HepG2 (cell line): ENCODE results near the gene PSD. TPM values are rescaled to one million over a fixed set of nuclear protein-coding genes. Genes with fewer than 3 reads are reported as not detected.
A peak's percentile ranks its signal among the peaks of the same experiment; 100 is the strongest.

Experiments used
- GATA4 ChIP-seq: sonication (generic); IDR thresholded peaks from 2 replicates; pipeline ENCODE4 v1.6.1; 2016; ENCODE audit warnings: antibody characterized with exemption, low read depth, borderline replicate concordance
- HMG20A ChIP-seq: IDR thresholded peaks from 2 replicates; pipeline ENCODE4 v1.6.1; 2016; ENCODE audit warnings: borderline replicate concordance
- MBD4 ChIP-seq: IDR thresholded peaks from 2 replicates; pipeline ENCODE4 v1.6.1; 2012; ENCODE audit warnings: low read length, inconsistent platforms, borderline replicate concordance
- THAP8 ChIP-seq: sonication (generic); formaldehyde crosslinking; IDR thresholded peaks from 2 replicates; pipeline ENCODE4 v1.5.1; 2020; ENCODE audit warnings: missing genetic modification reagents, mild to moderate bottlenecking, borderline replicate concordance
- ZC3H13 ChIP-seq: sonication (generic); formaldehyde crosslinking; IDR thresholded peaks from 2 replicates; pipeline ENCODE4 v1.8.1; 2023; ENCODE audit warnings: mild to moderate bottlenecking, missing genetic modification reagents, moderate library complexity
- ZFX ChIP-seq: sonication (generic); formaldehyde crosslinking; IDR thresholded peaks from 2 replicates; pipeline ENCODE4 v1.4.0; 2020; ENCODE audit warnings: mild to moderate bottlenecking, low read depth, missing genetic modification reagents, moderate library complexity
- ZNF639 ChIP-seq: conservative IDR thresholded peaks from 2 replicates; pipeline ENCODE4 v1.6.1; 2018; ENCODE audit warnings: missing genetic modification reagents
- ZNF770 ChIP-seq: sonication (generic); formaldehyde crosslinking; IDR thresholded peaks from 2 replicates; pipeline ENCODE4 v1.5.0; 2020; ENCODE audit warnings: mild to moderate bottlenecking, missing genetic modification reagents
- ZSCAN12 ChIP-seq: sonication (generic); formaldehyde crosslinking; IDR thresholded peaks from 2 replicates; pipeline ENCODE4 v1.9.0; 2021; ENCODE audit warnings: mild to moderate bottlenecking, missing genetic modification reagents
- polyA plus RNA-seq, 8 experiments: library from polyadenylated mRNA; depleted of rRNA in 3 of 8; stranded (reverse) in 7 of 8; unstranded in 1 of 8; fragments of >200 nt; fragmentation: Illumina TruSeq in 4 of 8; extraction: Trizol in 4 of 8; gene quantifications; 2 replicates each; pipeline versions ENCODE4 v1.2.1 to v1.2.3, GENCODE V29; 2011 to 2016; ENCODE audit warnings: low read depth in 4 of 8, missing spikeins in 1 of 8, mixed read lengths in 1 of 8; ENCODE audit not compliant: insufficient read depth in 1 of 8
- total RNA-seq, 5 experiments: library from RNA; depleted of rRNA; stranded (reverse); fragments of >200 nt; fragmentation: Illumina TruSeq; extraction: Trizol; gene quantifications; 2 replicates each; pipeline ENCODE4 v1.2.3, GENCODE V29; 2016; ENCODE audit warnings: low read depth in 1 of 5
- TF ChIP-seq, protein P1 (sequence below): sonication (generic); formaldehyde crosslinking; IDR thresholded peaks from 2 replicates; pipeline ENCODE4 v1.4.0; 2020; ENCODE audit warnings: missing genetic modification reagents
- TF ChIP-seq, protein P2 (sequence below): sonication (generic); formaldehyde crosslinking; conservative IDR thresholded peaks from 2 replicates; pipeline ENCODE4 v1.4.0; 2020; ENCODE audit warnings: missing genetic modification reagents
- TF ChIP-seq, protein P3 (sequence below): sonication (generic); formaldehyde crosslinking; IDR thresholded peaks from 2 replicates; pipeline ENCODE4 v1.4.0; 2020; ENCODE audit warnings: mild to moderate bottlenecking, missing genetic modification reagents

PSD gene
- total and polyA plus RNA-seq, 2 of the 13 experiments (the other 11 are each of a cell fraction or from before 2014, with no cell fraction given) = 0.35 to 0.58 TPM

GRCh38 chr10:102422545-102423129 is 4.1 kb upstream of the PSD start (continued):
- TF ChIP-seq ZSCAN12 (CRISPR knock-in tag) (no peak), THAP8 (CRISPR knock-in tag) (0 out of 2 replicates have a peak, but pooled peaks have one; percentile 57), ZNF639 (CRISPR knock-in tag) (peak; percentile 65), GATA4 (no peak), MBD4 (no peak), ZC3H13 (no peak), HMG20A (CRISPR knock-in tag) (0 out of 2 replicates have a peak, but pooled peaks have one; percentile 26), ZNF770 (CRISPR knock-in tag) (peak; percentile 79; the same call in 1 of the 2 replicates), ZFX (CRISPR knock-in tag) (peak; percentile 92)
- TF ChIP-seq, protein P1, sequence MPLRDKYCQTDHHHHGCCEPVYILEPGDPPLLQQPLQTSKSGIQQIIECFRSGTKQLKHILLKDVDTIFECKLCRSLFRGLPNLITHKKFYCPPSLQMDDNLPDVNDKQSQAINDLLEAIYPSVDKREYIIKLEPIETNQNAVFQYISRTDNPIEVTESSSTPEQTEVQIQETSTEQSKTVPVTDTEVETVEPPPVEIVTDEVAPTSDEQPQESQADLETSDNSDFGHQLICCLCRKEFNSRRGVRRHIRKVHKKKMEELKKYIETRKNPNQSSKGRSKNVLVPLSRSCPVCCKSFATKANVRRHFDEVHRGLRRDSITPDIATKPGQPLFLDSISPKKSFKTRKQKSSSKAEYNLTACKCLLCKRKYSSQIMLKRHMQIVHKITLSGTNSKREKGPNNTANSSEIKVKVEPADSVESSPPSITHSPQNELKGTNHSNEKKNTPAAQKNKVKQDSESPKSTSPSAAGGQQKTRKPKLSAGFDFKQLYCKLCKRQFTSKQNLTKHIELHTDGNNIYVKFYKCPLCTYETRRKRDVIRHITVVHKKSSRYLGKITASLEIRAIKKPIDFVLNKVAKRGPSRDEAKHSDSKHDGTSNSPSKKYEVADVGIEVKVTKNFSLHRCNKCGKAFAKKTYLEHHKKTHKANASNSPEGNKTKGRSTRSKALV (CRISPR knock-in tag) = no peak
- TF ChIP-seq, protein P2, sequence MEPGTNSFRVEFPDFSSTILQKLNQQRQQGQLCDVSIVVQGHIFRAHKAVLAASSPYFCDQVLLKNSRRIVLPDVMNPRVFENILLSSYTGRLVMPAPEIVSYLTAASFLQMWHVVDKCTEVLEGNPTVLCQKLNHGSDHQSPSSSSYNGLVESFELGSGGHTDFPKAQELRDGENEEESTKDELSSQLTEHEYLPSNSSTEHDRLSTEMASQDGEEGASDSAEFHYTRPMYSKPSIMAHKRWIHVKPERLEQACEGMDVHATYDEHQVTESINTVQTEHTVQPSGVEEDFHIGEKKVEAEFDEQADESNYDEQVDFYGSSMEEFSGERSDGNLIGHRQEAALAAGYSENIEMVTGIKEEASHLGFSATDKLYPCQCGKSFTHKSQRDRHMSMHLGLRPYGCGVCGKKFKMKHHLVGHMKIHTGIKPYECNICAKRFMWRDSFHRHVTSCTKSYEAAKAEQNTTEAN (CRISPR knock-in tag) = no peak; the same call in 1 of the 2 replicates
- TF ChIP-seq, protein P3, sequence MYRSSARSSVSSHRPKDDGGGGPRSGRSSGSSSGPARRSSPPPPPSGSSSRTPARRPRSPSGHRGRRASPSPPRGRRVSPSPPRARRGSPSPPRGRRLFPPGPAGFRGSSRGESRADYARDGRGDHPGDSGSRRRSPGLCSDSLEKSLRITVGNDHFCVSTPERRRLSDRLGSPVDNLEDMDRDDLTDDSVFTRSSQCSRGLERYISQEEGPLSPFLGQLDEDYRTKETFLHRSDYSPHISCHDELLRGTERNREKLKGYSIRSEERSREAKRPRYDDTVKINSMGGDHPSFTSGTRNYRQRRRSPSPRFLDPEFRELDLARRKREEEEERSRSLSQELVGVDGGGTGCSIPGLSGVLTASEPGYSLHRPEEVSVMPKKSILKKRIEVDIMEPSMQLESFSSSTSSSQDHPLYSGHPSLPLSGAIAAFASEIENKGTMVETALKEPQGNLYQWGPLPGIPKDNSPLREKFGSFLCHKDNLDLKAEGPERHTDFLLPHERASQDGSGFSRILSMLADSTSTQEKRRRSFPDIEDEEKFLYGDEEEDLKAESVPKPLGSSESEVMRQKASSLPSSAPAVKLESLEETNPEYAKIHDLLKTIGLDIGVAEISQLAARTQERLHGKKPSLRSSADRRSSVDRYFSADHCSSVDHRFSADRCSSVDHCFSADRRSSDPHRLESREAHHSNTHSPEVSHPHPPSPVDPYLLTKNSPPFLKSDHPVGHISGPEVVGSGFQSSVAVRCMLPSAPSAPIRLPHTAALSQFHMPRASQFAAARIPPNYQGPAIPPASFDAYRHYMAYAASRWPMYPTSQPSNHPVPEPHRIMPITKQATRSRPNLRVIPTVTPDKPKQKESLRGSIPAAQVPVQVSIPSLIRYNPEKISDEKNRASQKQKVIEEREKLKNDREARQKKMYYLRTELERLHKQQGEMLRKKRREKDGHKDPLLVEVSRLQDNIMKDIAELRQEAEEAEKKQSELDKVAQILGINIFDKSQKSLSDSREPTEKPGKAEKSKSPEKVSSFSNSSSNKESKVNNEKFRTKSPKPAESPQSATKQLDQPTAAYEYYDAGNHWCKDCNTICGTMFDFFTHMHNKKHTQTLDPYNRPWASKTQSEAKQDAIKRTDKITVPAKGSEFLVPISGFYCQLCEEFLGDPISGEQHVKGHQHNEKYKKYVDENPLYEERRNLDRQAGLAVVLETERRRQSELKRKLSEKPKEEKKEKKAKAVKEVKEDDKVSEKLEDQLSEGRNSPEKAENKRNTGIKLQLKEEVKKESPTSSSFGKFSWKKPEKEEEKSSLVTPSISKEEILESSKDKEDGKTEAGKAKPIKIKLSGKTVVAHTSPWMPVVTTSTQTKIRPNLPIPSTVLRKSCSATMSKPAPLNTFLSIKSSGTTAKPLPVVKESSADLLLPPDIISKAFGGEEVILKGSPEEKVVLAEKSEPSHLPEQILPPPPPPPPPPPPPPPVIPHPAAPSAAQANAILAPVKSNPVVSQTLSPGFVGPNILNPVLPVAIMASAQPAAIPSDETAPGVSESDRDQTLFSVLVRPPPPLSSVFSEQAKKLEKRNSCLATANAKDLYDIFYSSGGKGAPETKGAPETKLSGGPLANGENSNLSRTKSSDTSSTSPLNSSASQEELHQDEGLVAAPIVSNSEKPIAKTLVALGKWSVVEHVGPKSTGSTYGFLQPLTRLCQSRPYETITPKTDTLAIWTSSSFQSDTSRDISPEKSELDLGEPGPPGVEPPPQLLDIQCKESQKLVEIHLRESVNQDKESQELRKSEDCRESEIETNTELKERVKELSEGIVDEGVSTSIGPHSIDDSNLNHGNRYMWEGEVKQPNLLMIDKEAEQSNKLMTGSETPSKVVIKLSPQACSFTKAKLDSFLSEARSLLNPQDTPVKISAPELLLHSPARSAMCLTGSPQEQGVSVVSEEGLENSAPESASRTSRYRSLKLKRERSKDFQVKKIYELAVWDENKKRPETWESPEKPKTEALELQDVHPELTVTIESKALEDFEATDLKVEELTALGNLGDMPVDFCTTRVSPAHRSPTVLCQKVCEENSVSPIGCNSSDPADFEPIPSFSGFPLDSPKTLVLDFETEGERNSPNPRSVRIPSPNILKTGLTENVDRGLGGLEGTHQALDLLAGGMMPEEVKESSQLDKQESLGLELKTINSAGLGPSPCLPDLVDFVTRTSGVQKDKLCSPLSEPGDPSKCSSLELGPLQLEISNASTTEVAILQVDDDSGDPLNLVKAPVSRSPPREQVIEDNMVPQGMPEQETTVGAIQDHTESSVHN (CRISPR knock-in tag) = peak; percentile 94
